ENCODE results near the gene SAA2.
"Not testable (repeated sequence)": the region's sequence is repeated elsewhere in the genome, so short reads cannot be mapped to it uniquely, and the experiment has no call there.

The SAA2 gene

DNA sequence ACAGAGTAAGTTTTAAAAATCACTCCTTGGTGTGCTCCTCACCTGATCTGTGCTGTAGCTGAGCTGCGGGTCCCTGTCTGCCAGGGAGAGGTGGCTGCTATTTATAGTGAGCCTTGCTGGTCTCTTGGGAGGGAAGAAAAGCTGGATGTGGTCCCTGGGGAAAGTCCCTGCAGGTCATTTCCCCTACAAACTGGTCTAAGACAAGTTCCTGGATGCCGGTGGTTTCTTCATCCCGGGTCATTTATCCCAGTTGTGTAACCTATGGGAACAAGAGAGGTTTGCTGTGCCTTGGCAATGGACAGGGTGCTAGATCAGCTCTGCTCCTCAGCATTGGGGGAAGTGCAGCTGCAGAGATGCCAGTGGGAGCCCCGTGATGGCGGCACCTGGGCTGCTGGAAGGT is at the start of gene SAA2:
SAA2 (minus strand) TSS at position 108 of the 400 bp plus-strand sequence. CDS start 657 bp downstream, outside the sequence.
- H3K9me3 ChIP-seq (ENCODE audit: control insufficient read depth in 1 of 2, low read length in 2 of 2) = no peaks in the 10 kb centered on the region
- no peak within 1 kb of the TSS for H3K27ac ChIP-seq (ENCODE audit: low read length)
- no peaks in the 10 kb centered on the region for H3K36me3 ChIP-seq (ENCODE audit: control insufficient read depth in 1 of 2, insufficient read depth in 2 of 2, low read length in 2 of 2)
- H3K27me3 ChIP-seq (ENCODE audit: low read depth, low read length) = no peaks in the 10 kb centered on the region
- no peaks in the 10 kb centered on the region for H3K4me1 ChIP-seq (ENCODE audit: control insufficient read depth in 1 of 2, insufficient read depth in 2 of 2, low read length in 2 of 2)
- H3K4me3 ChIP-seq (ENCODE audit: low read depth in 1 of 2, low read length in 2 of 2) = no peak within 1 kb of the TSS

DNA sequence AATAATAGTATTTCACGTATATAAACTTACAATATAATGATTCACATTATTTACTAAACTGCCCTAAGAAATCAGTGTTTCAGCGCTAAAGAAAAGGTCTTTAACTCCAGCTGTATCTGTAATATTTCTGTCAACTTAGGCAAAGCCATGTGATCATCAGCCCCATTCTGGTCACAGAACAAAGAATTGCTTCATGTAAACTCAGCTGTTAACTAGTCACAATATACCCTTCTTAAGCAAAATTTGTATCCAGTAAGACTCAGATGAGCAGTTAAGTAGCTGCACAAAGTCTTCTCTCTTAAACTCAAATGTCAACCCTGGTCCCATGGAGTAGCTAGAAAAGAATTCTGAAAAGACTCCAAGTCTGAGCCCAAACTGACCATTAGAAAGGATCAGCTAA is 46.8 kb upstream of the SAA2 start:
- no peak overlapping the region for H3K27ac ChIP-seq (ENCODE audit: low read length)
- no peaks in the 10 kb centered on the region for H3K4me1 ChIP-seq (ENCODE audit: control insufficient read depth in 1 of 2, insufficient read depth in 2 of 2, low read length in 2 of 2)
- peaks cover 73 to 83% of the 10 kb centered on the region in 2 donors for H3K36me3 ChIP-seq (ENCODE audit: control insufficient read depth in 1 of 2, insufficient read depth in 2 of 2, low read length in 2 of 2)
- H3K9me3 ChIP-seq (ENCODE audit: control insufficient read depth in 1 of 2, low read length in 2 of 2) = no peaks in the 10 kb centered on the region
- H3K27me3 ChIP-seq (ENCODE audit: low read depth, low read length) = no peaks in the 10 kb centered on the region
- H3K4me3 ChIP-seq (ENCODE audit: low read depth in 1 of 2, low read length in 2 of 2) = no peak overlapping the region

DNA sequence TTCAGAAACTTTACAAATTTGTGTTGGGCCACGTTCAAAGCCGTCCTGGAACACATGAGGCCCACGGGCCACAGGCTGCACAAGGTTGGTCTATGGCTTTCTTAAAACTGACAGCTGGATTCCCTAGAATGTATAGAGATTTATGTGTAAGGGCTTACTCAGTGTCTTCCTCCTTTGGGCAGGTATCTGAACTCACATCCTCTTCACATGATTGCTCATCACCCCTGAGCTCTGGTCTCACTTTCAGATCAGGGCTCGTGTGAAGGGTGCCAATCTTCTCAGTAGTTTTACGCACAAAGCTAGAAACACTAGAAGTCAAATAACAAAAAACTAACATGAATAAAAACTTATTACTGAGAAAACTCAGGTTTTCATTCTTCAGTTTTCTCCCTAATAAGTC is 46.4 kb upstream of the SAA2 start:
- no peak overlapping the region for H3K4me3 ChIP-seq (ENCODE audit: low read depth in 1 of 2, low read length in 2 of 2)
- H3K4me1 ChIP-seq (ENCODE audit: control insufficient read depth in 1 of 2, insufficient read depth in 2 of 2, low read length in 2 of 2) = no peaks in the 10 kb centered on the region
- no peaks in the 10 kb centered on the region for H3K9me3 ChIP-seq (ENCODE audit: control insufficient read depth in 1 of 2, low read length in 2 of 2)
- peaks cover 74 to 87% of the 10 kb centered on the region in 2 donors for H3K36me3 ChIP-seq (ENCODE audit: control insufficient read depth in 1 of 2, insufficient read depth in 2 of 2, low read length in 2 of 2)
- no peaks in the 10 kb centered on the region for H3K27me3 ChIP-seq (ENCODE audit: low read depth, low read length)
- H3K27ac ChIP-seq (ENCODE audit: low read length) = no peak overlapping the region

DNA sequence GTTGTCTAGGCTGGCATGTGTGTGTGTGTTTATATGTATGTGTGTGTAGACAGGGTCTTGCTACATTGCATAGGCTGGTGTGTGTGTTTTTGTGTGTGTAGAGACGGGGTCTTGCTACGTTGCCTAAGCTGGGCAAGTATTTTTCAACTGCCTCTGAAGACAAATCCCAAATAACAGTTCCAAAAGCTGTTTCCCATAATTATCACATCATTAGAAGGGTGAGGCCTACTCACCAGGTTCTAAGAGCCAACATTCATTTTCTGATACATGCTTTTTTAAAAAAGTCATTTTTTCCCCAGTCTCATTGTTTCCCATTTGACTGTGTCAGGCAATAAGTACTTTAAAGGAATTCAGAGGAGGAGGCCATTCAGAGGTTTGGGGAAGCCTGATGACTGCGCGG is 40.4 kb upstream of the SAA2 start:
- Histone ChIP-seq H3K36me3 (ENCODE audit: control insufficient read depth in 1 of 2, insufficient read depth in 2 of 2, low read length in 2 of 2) (peaks cover 67 to 84% of the 10 kb centered on the region in 2 donors), H3K27ac (ENCODE audit: low read length) (no peak overlapping the region)

DNA sequence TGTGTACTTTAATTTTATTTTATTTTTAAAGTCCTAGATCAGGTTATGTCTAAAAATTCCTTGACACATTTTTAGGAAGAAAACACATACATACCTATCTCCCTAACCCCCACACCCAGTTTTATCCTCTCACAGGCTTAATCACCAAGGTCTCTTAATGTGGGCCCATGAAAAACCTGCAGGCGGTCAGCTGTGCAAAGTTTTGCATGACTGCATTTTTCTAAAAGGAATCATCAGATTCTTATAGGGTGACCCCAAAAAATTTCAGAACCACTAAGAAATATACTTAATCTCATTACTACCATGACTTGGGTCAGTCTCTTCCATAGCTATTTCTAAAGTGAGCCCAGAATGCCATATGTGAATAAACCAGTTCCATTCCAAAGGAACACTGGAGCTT is 37.4 kb upstream of the SAA2 start:
- Histone ChIP-seq H3K27ac (ENCODE audit: low read length) (no peak overlapping the region), H3K4me3 (ENCODE audit: low read depth in 1 of 2, low read length in 2 of 2) (no peak overlapping the region), H3K36me3 (ENCODE audit: control insufficient read depth in 1 of 2, insufficient read depth in 2 of 2, low read length in 2 of 2) (peaks cover 52 to 82% of the 10 kb centered on the region in 2 donors), H3K27me3 (ENCODE audit: low read depth, low read length) (no peaks in the 10 kb centered on the region), H3K9me3 (ENCODE audit: control insufficient read depth in 1 of 2, low read length in 2 of 2) (no peaks in the 10 kb centered on the region), H3K4me1 (ENCODE audit: control insufficient read depth in 1 of 2, insufficient read depth in 2 of 2, low read length in 2 of 2) (no peaks in the 10 kb centered on the region)

More for the DNA sequence above, 40.4 kb upstream of the SAA2 start:
- no peaks in the 10 kb centered on the region for H3K9me3 ChIP-seq (ENCODE audit: control insufficient read depth in 1 of 2, low read length in 2 of 2)
- H3K4me1 ChIP-seq (ENCODE audit: control insufficient read depth in 1 of 2, insufficient read depth in 2 of 2, low read length in 2 of 2) = no peaks in the 10 kb centered on the region
- H3K27me3 ChIP-seq (ENCODE audit: low read depth, low read length) = no peaks in the 10 kb centered on the region
- no peak overlapping the region for H3K4me3 ChIP-seq (ENCODE audit: low read depth in 1 of 2, low read length in 2 of 2)

DNA sequence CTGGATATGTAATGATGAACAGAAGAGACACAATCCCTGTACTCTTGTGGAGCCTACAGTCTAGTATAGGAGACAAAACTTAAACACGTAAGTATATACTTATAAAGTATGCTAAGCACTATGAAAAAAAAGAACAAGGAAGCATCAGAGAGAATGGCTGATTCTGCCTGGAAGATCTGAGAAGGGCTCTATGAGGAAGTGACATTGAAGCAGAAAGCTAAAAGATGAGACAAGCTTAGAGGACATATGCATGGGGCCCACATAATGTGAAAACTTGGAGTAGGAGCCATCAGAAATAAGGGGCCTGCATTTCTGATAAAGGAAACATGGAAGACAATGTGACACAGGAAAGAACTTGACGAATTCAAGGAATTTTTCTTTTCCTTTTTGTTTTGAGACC is 34.2 kb upstream of the SAA2 start:
- Histone ChIP-seq H3K4me1 (ENCODE audit: control insufficient read depth in 1 of 2, insufficient read depth in 2 of 2, low read length in 2 of 2) (no peaks in the 10 kb centered on the region), H3K4me3 (ENCODE audit: low read depth in 1 of 2, low read length in 2 of 2) (no peak overlapping the region), H3K27me3 (ENCODE audit: low read depth, low read length) (no peaks in the 10 kb centered on the region), H3K36me3 (ENCODE audit: control insufficient read depth in 1 of 2, insufficient read depth in 2 of 2, low read length in 2 of 2) (peaks cover 33 to 68% of the 10 kb centered on the region in 2 donors), H3K27ac (ENCODE audit: low read length) (no peak overlapping the region), H3K9me3 (ENCODE audit: control insufficient read depth in 1 of 2, low read length in 2 of 2) (no peaks in the 10 kb centered on the region)

DNA sequence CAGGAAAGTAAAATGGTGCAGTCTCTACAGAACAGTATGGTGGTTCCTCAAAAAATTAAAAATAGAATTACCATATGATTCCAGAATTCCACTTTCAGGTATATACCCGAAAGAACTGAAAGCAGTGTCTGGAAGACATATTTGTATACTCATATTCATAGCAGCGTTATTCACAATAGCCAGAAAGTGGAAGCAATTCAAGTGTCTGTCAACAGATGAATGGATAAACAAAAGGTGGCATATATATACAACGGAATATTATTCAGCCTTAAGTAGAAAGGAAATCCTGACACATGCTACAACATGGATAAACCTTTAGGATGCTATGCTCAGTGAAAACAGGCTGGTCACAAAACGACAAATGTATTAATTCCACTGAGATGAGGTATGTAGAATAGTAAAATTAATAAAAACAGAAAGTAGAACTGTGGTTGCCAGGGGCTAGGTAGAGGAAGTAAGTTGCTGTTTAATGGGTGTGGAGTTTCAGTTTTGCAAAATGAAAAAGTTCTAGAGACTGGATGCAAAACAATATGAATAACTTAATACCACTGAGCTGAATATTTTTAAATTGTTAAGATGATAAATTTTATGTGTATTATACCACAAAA is 32.1 kb upstream of the SAA2 start:
- Histone ChIP-seq H3K27ac (ENCODE audit: low read length) (no peak overlapping the region), H3K36me3 (ENCODE audit: control insufficient read depth in 1 of 2, insufficient read depth in 2 of 2, low read length in 2 of 2) (peaks cover 15 to 50% of the 10 kb centered on the region in 2 donors), H3K9me3 (ENCODE audit: control insufficient read depth in 1 of 2, low read length in 2 of 2) (no peaks in the 10 kb centered on the region), H3K4me3 (ENCODE audit: low read depth in 1 of 2, low read length in 2 of 2) (no peak overlapping the region), H3K27me3 (ENCODE audit: low read depth, low read length) (no peaks in the 10 kb centered on the region), H3K4me1 (ENCODE audit: control insufficient read depth in 1 of 2, insufficient read depth in 2 of 2, low read length in 2 of 2) (no peaks in the 10 kb centered on the region)

DNA sequence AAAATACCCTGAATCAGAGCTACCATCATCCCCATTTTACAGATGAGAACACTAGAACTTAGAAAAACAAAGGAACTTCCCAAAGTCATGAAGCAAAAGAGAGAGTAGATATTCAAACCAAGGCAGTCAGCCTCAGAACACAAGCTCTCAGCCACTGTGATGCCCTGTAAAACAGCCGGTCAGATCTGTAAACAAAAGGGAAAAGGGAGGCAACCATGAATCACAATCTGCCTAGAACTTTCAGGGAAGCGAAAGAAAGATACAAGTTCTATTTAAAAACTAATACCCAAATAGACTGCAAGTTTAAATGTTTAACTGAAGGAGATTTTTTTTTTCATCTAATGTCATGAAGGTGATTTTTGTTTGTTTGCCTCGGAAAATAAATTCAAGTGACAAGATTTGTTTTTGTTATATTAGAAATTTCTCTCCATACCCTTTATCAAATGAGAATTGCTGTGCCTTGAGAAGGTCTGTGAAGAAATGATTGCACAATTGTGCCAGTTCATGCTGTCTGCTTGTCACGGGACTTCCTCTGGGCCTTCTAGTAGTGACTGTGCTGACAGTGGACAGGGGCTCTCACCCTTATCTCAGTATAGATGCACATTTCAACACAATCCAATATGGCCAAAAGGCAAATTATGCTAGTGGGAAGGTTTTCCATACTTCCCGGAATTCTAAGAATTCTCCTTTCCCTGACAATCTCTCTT is 29.2 kb upstream of the SAA2 start:
- Histone ChIP-seq H3K4me3 (ENCODE audit: low read depth in 1 of 2, low read length in 2 of 2) (no peak overlapping the region), H3K27me3 (ENCODE audit: low read depth, low read length) (no peaks in the 10 kb centered on the region), H3K9me3 (ENCODE audit: control insufficient read depth in 1 of 2, low read length in 2 of 2) (no peaks in the 10 kb centered on the region), H3K4me1 (ENCODE audit: control insufficient read depth in 1 of 2, insufficient read depth in 2 of 2, low read length in 2 of 2) (no peaks in the 10 kb centered on the region), H3K36me3 (ENCODE audit: control insufficient read depth in 1 of 2, insufficient read depth in 2 of 2, low read length in 2 of 2) (peaks cover 6 to 28% of the 10 kb centered on the region in 2 donors), H3K27ac (ENCODE audit: low read length) (no peak overlapping the region)

DNA sequence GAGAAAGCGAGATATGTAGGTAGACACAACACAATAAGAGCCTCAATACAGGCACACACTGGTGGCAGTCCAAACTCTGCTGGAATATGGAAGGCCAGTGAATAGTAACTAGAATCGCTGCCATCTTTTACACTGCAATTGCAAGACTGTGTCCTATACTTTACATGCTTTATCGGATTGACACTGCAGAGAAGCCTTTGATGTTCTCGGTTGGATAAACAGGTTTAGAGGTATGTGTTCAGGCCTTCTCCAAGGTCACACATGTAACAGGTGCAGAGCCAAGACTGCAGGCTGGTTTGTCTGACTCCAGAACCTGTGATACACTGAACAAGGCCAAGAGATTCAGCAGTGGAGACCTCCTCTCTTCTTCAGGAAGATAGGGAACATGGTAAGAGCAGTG is 22.7 kb upstream of the SAA2 start:
- Histone ChIP-seq H3K4me3 (ENCODE audit: low read depth in 1 of 2, low read length in 2 of 2) (no peak overlapping the region), H3K9me3 (ENCODE audit: control insufficient read depth in 1 of 2, low read length in 2 of 2) (no peaks in the 10 kb centered on the region), H3K27me3 (ENCODE audit: low read depth, low read length) (no peaks in the 10 kb centered on the region), H3K27ac (ENCODE audit: low read length) (no peak overlapping the region), H3K4me1 (ENCODE audit: control insufficient read depth in 1 of 2, insufficient read depth in 2 of 2, low read length in 2 of 2) (no peaks in the 10 kb centered on the region), H3K36me3 (ENCODE audit: control insufficient read depth in 1 of 2, insufficient read depth in 2 of 2, low read length in 2 of 2) (no peaks in the 10 kb centered on the region)

DNA sequence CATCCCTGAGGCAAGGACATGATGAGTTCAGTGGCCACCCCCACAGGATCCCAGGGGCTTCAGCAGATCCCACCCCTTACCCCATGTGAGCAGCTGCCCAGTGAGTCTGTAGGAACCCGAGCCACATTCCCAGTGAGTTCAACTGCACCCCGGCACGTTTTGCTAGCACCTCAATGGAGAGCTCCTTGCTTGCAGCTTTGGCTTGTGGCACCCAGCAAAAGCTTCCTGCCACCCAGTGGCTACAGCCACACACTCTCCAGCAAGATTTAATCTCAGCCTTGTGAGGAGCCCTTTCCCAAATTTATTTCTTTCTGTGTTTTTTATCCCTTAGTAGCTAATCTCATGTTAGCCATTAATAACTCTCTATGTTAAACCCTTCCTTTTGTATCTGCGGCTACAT is 21.6 kb upstream of the SAA2 start:
- H3K9me3 ChIP-seq (ENCODE audit: control insufficient read depth in 1 of 2, low read length in 2 of 2) = no peaks in the 10 kb centered on the region
- no peak overlapping the region for H3K4me3 ChIP-seq (ENCODE audit: low read depth in 1 of 2, low read length in 2 of 2)
- H3K36me3 ChIP-seq (ENCODE audit: control insufficient read depth in 1 of 2, insufficient read depth in 2 of 2, low read length in 2 of 2) = no peaks in the 10 kb centered on the region
- H3K4me1 ChIP-seq (ENCODE audit: control insufficient read depth in 1 of 2, insufficient read depth in 2 of 2, low read length in 2 of 2) = no peaks in the 10 kb centered on the region
- H3K27ac ChIP-seq (ENCODE audit: low read length) = no peak overlapping the region
- no peaks in the 10 kb centered on the region for H3K27me3 ChIP-seq (ENCODE audit: low read depth, low read length)

DNA sequence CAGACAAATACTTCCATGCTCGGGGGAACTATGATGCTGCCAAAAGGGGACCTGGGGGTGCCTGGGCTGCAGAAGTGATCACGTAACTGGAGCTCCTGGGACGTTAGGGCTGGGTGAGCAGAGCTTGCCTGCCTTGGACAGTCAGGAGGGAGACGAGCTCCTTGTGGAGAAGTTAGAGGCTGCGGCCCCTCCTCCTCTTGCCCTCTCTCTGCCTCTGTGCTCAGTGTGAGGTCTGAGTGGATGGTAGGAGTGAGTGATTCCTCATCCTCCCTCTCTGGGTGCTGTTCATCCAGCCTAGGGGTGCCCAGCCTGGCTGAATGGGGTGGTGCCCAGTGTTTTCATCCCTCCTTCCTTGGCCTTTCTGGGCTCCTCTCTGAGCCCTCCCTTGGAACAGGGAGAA is 20.8 kb upstream of the SAA2 start:
- not testable (repeated sequence) for H3K9me3 ChIP-seq (ENCODE audit: control insufficient read depth in 1 of 2, low read length in 2 of 2); H3K4me1 ChIP-seq (ENCODE audit: control insufficient read depth in 1 of 2, insufficient read depth in 2 of 2, low read length in 2 of 2); H3K4me3 ChIP-seq (ENCODE audit: low read depth in 1 of 2, low read length in 2 of 2); H3K27ac ChIP-seq (ENCODE audit: low read length); H3K36me3 ChIP-seq (ENCODE audit: control insufficient read depth in 1 of 2, insufficient read depth in 2 of 2, low read length in 2 of 2); H3K27me3 ChIP-seq (ENCODE audit: low read depth, low read length)

All from muscle layer of duodenum (tissue), 2 donors.